ENCODE measurements around the gene ZWILCH.

GRCh38 chr15:66545255-66545654, 40.1 kb downstream of the ZWILCH start:
- TF ChIP-seq CTCF (IDR thresholded peaks at IDR 0.05; ENCODE audit: insufficient read depth, low read length) (no peak), POLR2AphosphoS5 (IDR thresholded peaks at IDR 0.05; ENCODE audit: low read depth) (no peak), SPI1 (IDR thresholded peaks at IDR 0.05; ENCODE audit: borderline replicate concordance, low read depth) (no peak), REST (IDR thresholded peaks at IDR 0.05; ENCODE audit: insufficient replicate concordance, low read depth) (no peak), GABPA (IDR thresholded peaks at IDR 0.05; ENCODE audit: low read depth) (no peak)
